HCT116 (cell line): ENCODE measurements around the gene PDE4D.

ENCODE experiments used
- ATF3 ChIP-seq: IDR thresholded peaks from 2 replicates; pipeline ENCODE4 v1.6.1; 2012
- CTCF ChIP-seq, 3 experiments: fragments of 200-600 bp in 1 of 3; sonication (generic) in 1 of 3; IDR thresholded peaks in 2 of 3; conservative IDR thresholded peaks in 1 of 3; 2 replicates each; pipeline ENCODE4 v1.5.1; 2012 to 2017; ENCODE audit warnings: low read depth in 2 of 3, low read length in 2 of 3, antibody characterized with exemption in 1 of 3, borderline replicate concordance in 1 of 3, control low read depth in 1 of 3, mild to moderate bottlenecking in 1 of 3, mixed read lengths in 1 of 3, mixed run types in 1 of 3, moderate library complexity in 1 of 3; ENCODE audit not compliant: insufficient read depth in 1 of 3
- POLR2A ChIP-seq: IDR thresholded peaks from 2 replicates; pipeline ENCODE4 v1.7.0; 2011; ENCODE audit warnings: borderline replicate concordance; ENCODE audit not compliant: insufficient read depth, insufficient read length; ENCODE audit errors: extremely low read depth
- RAD21 ChIP-seq: IDR thresholded peaks from 2 replicates; pipeline ENCODE4 v1.6.1; 2012; ENCODE audit warnings: low read depth, mild to moderate bottlenecking
- SIN3A ChIP-seq: IDR thresholded peaks from 2 replicates; pipeline ENCODE4 v1.6.1; 2012; ENCODE audit warnings: low read depth

GRCh38 chr5:59792983-59793585, 100.4 kb downstream of the PDE4D start:
- no peak for TF ChIP-seq POLR2A
- no peak for TF ChIP-seq CTCF (IDR thresholded peaks at IDR 0.05 in 2 of 3, conservative IDR thresholded peaks at IDR 0.05 in 1 of 3; ENCODE audit: borderline replicate concordance in 1 of 3, insufficient read depth in 1 of 3, low read depth in 2 of 3, low read length in 2 of 3)
- TF ChIP-seq ATF3: no peak
- TF ChIP-seq SIN3A: no peak
- TF ChIP-seq RAD21: no peak
